H1 (cell line): ENCODE results near the gene PTPRG. TPM values are rescaled to one million over a fixed set of nuclear protein-coding genes. Genes with fewer than 3 reads are reported as not detected.

Experiments
- BRCA1 ChIP-seq: IDR thresholded peaks from 2 replicates; pipeline ENCODE4 v1.6.1; 2012; ENCODE audit warnings: low read depth, low read length, improper control_type of control experiment
- CTCF ChIP-seq, 3 experiments: IDR thresholded peaks; 1 replicate in 2 of 3; 2 replicates in 1 of 3; pipeline versions ENCODE4 v1.5.1 to v1.6.1; 2011; ENCODE audit warnings: low read length in 3 of 3, mild to moderate bottlenecking in 3 of 3, inconsistent platforms in 2 of 3, low read depth in 1 of 3, moderate library complexity in 1 of 3; ENCODE audit not compliant: insufficient read depth in 1 of 3; ENCODE audit errors: control extremely low read depth in 1 of 3
- EP300 ChIP-seq, 2 experiments: IDR thresholded peaks; 1 replicate in 1 of 2; 2 replicates in 1 of 2; pipeline ENCODE4 v1.6.1; 2011 to 2012; ENCODE audit warnings: low read depth in 2 of 2, low read length in 2 of 2, mild to moderate bottlenecking in 2 of 2, borderline replicate concordance in 1 of 2, inconsistent platforms in 1 of 2, moderate library complexity in 1 of 2
- JUND ChIP-seq: IDR thresholded peaks from 2 replicates; pipeline ENCODE4 v1.6.1; 2011; ENCODE audit warnings: mild to moderate bottlenecking, improper control_type of control experiment, low read length
- MAFK ChIP-seq: IDR thresholded peaks from 2 replicates; pipeline ENCODE4 v1.6.1; 2012; ENCODE audit warnings: low read depth, mild to moderate bottlenecking, improper control_type of control experiment, low read length
- POU5F1 ChIP-seq: IDR thresholded peaks from 2 replicates; pipeline ENCODE4 v1.6.1; 2011; ENCODE audit warnings: low read depth, mild to moderate bottlenecking, low read length, moderate library complexity
- SIN3A ChIP-seq, 2 experiments: IDR thresholded peaks in 1 of 2; conservative IDR thresholded peaks in 1 of 2; 2 replicates each; pipeline ENCODE4 v1.6.1; 2011 to 2012; ENCODE audit warnings: low read length in 2 of 2, improper control_type of control experiment in 1 of 2, low read depth in 1 of 2, mild to moderate bottlenecking in 1 of 2
- SIRT6 ChIP-seq: IDR thresholded peaks from one replicate; pipeline ENCODE4 v1.7.1; 2012; ENCODE audit warnings: low read length, inconsistent platforms
- polyA plus RNA-seq, 7 experiments: library from polyadenylated mRNA; depleted of rRNA in 3 of 7; stranded (reverse) in 5 of 7; unstranded in 2 of 7; fragments of >200 nt in 5 of 7; fragments of 200-250 nt in 2 of 7; gene quantifications; 1 replicate in 5 of 7; 2 replicates in 1 of 7; 4 replicates in 1 of 7; pipeline versions ENCODE4 v1.2.1 to v1.2.3, GENCODE V29; 2011 to 2013; ENCODE audit warnings: missing spikeins in 2 of 7, mixed read lengths in 2 of 7
- total RNA-seq: library from RNA; stranded (reverse); fragmentation: NEBNext Ultra II Directional; extraction: Animal tissue kit (Norgen Biotek cat#: 25700); gene quantifications from 2 replicates; pipeline ENCODE4 v1.2.1, GENCODE V29; 2021

The PTPRG gene
- total and polyA plus RNA-seq, 2 of the 8 experiments (the other 6 are each of a cell fraction or from before 2014, with no cell fraction given), result 23.3 to 96.2 TPM

DNA sequence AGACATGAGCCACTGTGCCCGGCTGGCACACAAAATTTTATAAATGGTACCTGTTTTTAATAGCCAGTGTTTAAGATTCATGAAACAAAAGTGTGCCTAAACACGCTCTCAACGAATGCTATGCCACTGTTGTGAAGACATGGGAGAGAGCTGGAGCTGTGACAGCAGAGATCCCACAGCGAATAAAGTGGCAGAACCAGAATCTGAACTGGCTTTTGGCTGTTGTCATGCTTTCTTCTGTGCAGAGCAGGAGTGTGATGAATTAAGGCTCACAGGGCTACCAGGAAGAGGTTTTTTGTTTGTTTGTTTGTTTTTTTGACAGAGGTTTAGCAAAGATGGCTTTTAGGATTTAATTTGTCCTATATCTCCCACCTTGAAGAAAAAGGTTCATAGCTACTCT, 14.5 kb downstream of the PTPRG start (continued):
- TF ChIP-seq BRCA1, result no peak
- TF ChIP-seq CTCF (IDR thresholded peaks at IDR 0.05; ENCODE audit: control extremely low read depth in 1 of 3, insufficient read depth in 1 of 3, low read depth in 1 of 3, low read length in 3 of 3), result no peak
- no peak for TF ChIP-seq POU5F1
- no peak for TF ChIP-seq JUND
- TF ChIP-seq EP300 (IDR thresholded peaks at IDR 0.05; ENCODE audit: borderline replicate concordance in 1 of 2, low read depth in 2 of 2, low read length in 2 of 2), result no peak
- TF ChIP-seq SIN3A (conservative IDR thresholded peaks at IDR 0.05 in 1 of 2, IDR thresholded peaks at IDR 0.05 in 1 of 2; ENCODE audit: low read depth in 1 of 2, low read length in 2 of 2), result no peak
- TF ChIP-seq SIRT6, result no peak
- no peak for TF ChIP-seq MAFK
